ENCODE results near the gene ANKMY1. TPM values are rescaled to one million over a fixed set of nuclear protein-coding genes. Genes with fewer than 3 reads are reported as not detected.

ANKMY1 gene
- total and polyA plus RNA-seq, 2 of the 8 experiments (the other 6 are each of a cell fraction or from before 2014, with no cell fraction given): 4.5 to 4.8 TPM

GRCh38 chr2:240429872-240430491, 127.8 kb downstream of the ANKMY1 start:
- Histone ChIP-seq H3K27me3 (replicated peaks in 1 of 4; ENCODE audit: control insufficient read depth in 3 of 4, extremely low read depth in 1 of 4, insufficient read depth in 3 of 4, low read length in 3 of 4) (peaks cover 0 to 23% (median 8%) of the 10 kb centered on the region in 4 experiments; a peak in 3 of 7 replicates), H4K20me1 (replicated peaks in 1 of 2; ENCODE audit: control insufficient read depth in 1 of 2, insufficient read depth in 2 of 2, low read length in 2 of 2) (no peaks in the 10 kb centered on the region), H3K4me1 (replicated peaks in 1 of 4; ENCODE audit: control insufficient read depth in 3 of 4, insufficient read depth in 4 of 4, low read length in 3 of 4) (peaks cover 0 to 12% (median 0%) of the 10 kb centered on the region in 4 experiments; a peak in 3 of 7 replicates), H3K79me2 (ENCODE audit: control insufficient read depth in 1 of 2, insufficient read depth in 2 of 2, low read length in 2 of 2) (no peaks in the 10 kb centered on the region), H3K27ac (ENCODE audit: low read depth, low read length) (no peak overlapping the region), H4K91ac (replicated peaks; ENCODE audit: insufficient read length, low read length) (no peak overlapping the region), H2BK5ac (ENCODE audit: low read depth, low read length) (no peak overlapping the region), H2BK20ac (ENCODE audit: low read length) (no peak overlapping the region), H3K4me3 (ENCODE audit: extremely low read depth in 1 of 4, insufficient read depth in 2 of 4, low read depth in 3 of 4, low read length in 4 of 4) (no peak overlapping the region), H3K79me1 (ENCODE audit: low read depth, low read length) (no peaks in the 10 kb centered on the region), H4K8ac (ENCODE audit: extremely low read depth, insufficient read depth, low read length) (no peak overlapping the region), H3K23me2 (ENCODE audit: low read depth, low read length) (peaks cover 5% of the 10 kb centered on the region; the same call in 1 of the 2 replicates), H3K14ac (ENCODE audit: insufficient read length) (no peak overlapping the region), H2AK5ac (ENCODE audit: low read depth, low read length) (no peak overlapping the region), H2BK15ac (ENCODE audit: low read length) (no peak overlapping the region), H2BK120ac (replicated peaks; ENCODE audit: low read depth, low read length) (no peak overlapping the region), H3K23ac (ENCODE audit: insufficient read length) (no peak overlapping the region), H2BK12ac (ENCODE audit: low read depth, low read length) (no peak overlapping the region), H2AFZ (ENCODE audit: low read length) (no peak overlapping the region), H4K5ac (ENCODE audit: insufficient read length, low read depth, low read length) (no peak overlapping the region), H3K4me2 (ENCODE audit: insufficient read depth in 1 of 2, low read depth in 2 of 2, low read length in 2 of 2) (no peak overlapping the region), H3K36me3 (ENCODE audit: control insufficient read depth in 2 of 4, insufficient read depth in 4 of 4, low read length in 3 of 4) (no peaks in the 10 kb centered on the region), H3K18ac (ENCODE audit: extremely low read depth, low read length) (no peak overlapping the region), H3K9ac (replicated peaks in 1 of 4; ENCODE audit: extremely low read depth in 1 of 4, low read depth in 3 of 4, low read length in 3 of 4) (no peak overlapping the region), H3K4ac (replicated peaks; ENCODE audit: insufficient read length, low read depth, low read length) (no peak overlapping the region), H3K9me3 (ENCODE audit: insufficient read depth in 2 of 2, low read depth in 1 of 2, low read length in 1 of 2) (peaks cover 3 to 10% of the 10 kb centered on the region in 2 experiments; a peak in 2 of 4 replicates), H3K56ac (replicated peaks; ENCODE audit: insufficient read length, low read depth, low read length) (no peak overlapping the region)
- no peak for TF ChIP-seq MAX (IDR thresholded peaks at IDR 0.05)
- 0 out of 4 replicates have a peak, but pooled peaks of 1 of the 3 experiments have one; percentile 8 for TF ChIP-seq CTCF (IDR thresholded peaks at IDR 0.05; ENCODE audit: control extremely low read depth in 1 of 3, insufficient read depth in 1 of 3, low read depth in 1 of 3, low read length in 3 of 3)
- TF ChIP-seq RNF2 (IDR thresholded peaks at IDR 0.05; ENCODE audit: borderline replicate concordance, low read depth, low read length, missing control alignments, poor library complexity, severe bottlenecking): no peak
- peak in 1 of 2 experiments; percentile 16; a peak in 1 of 4 replicates for TF ChIP-seq RAD21 (IDR thresholded peaks at IDR 0.05 in 1 of 2, conservative IDR thresholded peaks at IDR 0.05 in 1 of 2; ENCODE audit: low read depth in 2 of 2, low read length in 2 of 2)
- no peak for TF ChIP-seq ZNF274 (IDR thresholded peaks at IDR 0.05; ENCODE audit: borderline replicate concordance, extremely low read depth, low read length)
- no peak for TF ChIP-seq HDAC6 (IDR thresholded peaks at IDR 0.05; ENCODE audit: low read depth, low read length)
- TF ChIP-seq TEAD4 (IDR thresholded peaks at IDR 0.05; ENCODE audit: low read depth, low read length): no peak
- ChIA-PET CTCF (ENCODE audit: partially characterized antibody) (no interaction called here), POLR2A (ENCODE audit: partially characterized antibody) (no interaction called here)
- DNase-seq (ENCODE audit: low read depth in 1 of 2, low spot score in 2 of 2) (peak in 1 of 2 experiments; percentile 30), FAIRE-seq (no peak)
- 87% methylated on average over 8 of the region's 14 CpGs; no CpG with 5 or more reads in 1 of the 2 experiments for WGBS, 2 experiments (ENCODE audit: extremely low coverage in 1 of 2, insufficient coverage in 1 of 2, insufficient read length in 1 of 2, insufficient replicate concordance in 2 of 2, low coverage in 1 of 2, low lambda C conversion rate in 2 of 2, missing lambda C conversion rate in 1 of 2)
